Hepatocyte (in vitro differentiated cells): ENCODE measurements around the gene IGFBP6. TPM values are rescaled to one million over a fixed set of nuclear protein-coding genes. Genes with fewer than 3 reads are reported as not detected.

Experiments
- DNase-seq: peaks from one replicate; pipeline ENCODE4 v3.0.0-alpha.2; 2016; ENCODE audit warnings: low spot score
- H2AFZ ChIP-seq: fragments of 200-600 bp; sonication (generic); 2 replicates; pipeline ENCODE4 v1.6.0; 2016; ENCODE audit warnings: antibody characterized with exemption, mild to moderate bottlenecking
- H3K27ac ChIP-seq: fragments of 200-600 bp; sonication (generic); 2 replicates; pipeline ENCODE4 v1.5.1; 2016; ENCODE audit warnings: mild to moderate bottlenecking
- H3K27me3 ChIP-seq: fragments of 200-600 bp; sonication (generic); 2 replicates; pipeline ENCODE4 v1.6.1; 2016
- H3K36me3 ChIP-seq: fragments of 200-600 bp; sonication (generic); replicated peaks from 2 replicates; pipeline ENCODE4 v1.5.1; 2016; ENCODE audit warnings: low read depth; ENCODE audit not compliant: insufficient read depth
- H3K4me1 ChIP-seq: fragments of 200-600 bp; sonication (generic); 2 replicates; pipeline ENCODE4 v1.5.1; 2016; ENCODE audit warnings: mild to moderate bottlenecking, moderate library complexity; ENCODE audit not compliant: insufficient read depth
- H3K4me2 ChIP-seq: fragments of 200-600 bp; sonication (generic); 2 replicates; pipeline ENCODE4 v1.6.0; 2016
- H3K4me3 ChIP-seq: fragments of 200-600 bp; sonication (generic); 2 replicates; pipeline ENCODE4 v1.5.1; 2016; ENCODE audit warnings: mild to moderate bottlenecking
- H3K79me2 ChIP-seq: fragments of 200-600 bp; sonication (generic); 2 replicates; pipeline ENCODE4 v1.6.0; 2017; ENCODE audit warnings: mild to moderate bottlenecking
- H3K9me2 ChIP-seq: fragments of 200-600 bp; sonication (generic); replicated peaks from 2 replicates; pipeline ENCODE4 v1.6.0; 2017; ENCODE audit warnings: mild to moderate bottlenecking; ENCODE audit not compliant: insufficient read depth
- H3K9me3 ChIP-seq: fragments of 200-600 bp; sonication (generic); 2 replicates; pipeline ENCODE4 v1.5.1; 2016; ENCODE audit warnings: low read depth, mild to moderate bottlenecking
- H4K20me1 ChIP-seq: fragments of 200-600 bp; sonication (generic); 2 replicates; pipeline ENCODE4 v1.6.0; 2016; ENCODE audit warnings: mild to moderate bottlenecking; ENCODE audit not compliant: insufficient read depth, poor library complexity, severe bottlenecking
- EZH2 ChIP-seq: fragments of 200-600 bp; sonication (generic); IDR thresholded peaks from 2 replicates; pipeline ENCODE4 v1.6.1; 2016; ENCODE audit warnings: antibody characterized with exemption, mild to moderate bottlenecking, borderline replicate concordance
- EZH2phosphoT487 ChIP-seq: fragments of 200-600 bp; sonication (generic); IDR thresholded peaks from one replicate; pipeline ENCODE4 v1.6.1; 2018; ENCODE audit warnings: antibody characterized with exemption, mild to moderate bottlenecking, low read depth, moderate library complexity; ENCODE audit not compliant: unreplicated experiment, severe bottlenecking
- WGBS: methylation state at CpG from one replicate; pipeline ENCODE4 v1.1.6; 2016; ENCODE audit warnings: low lambda C conversion rate; ENCODE audit errors: missing lambda C conversion rate; 5-methylcytosine and 5-hydroxymethylcytosine counted together
- polyA plus RNA-seq: library from polyadenylated mRNA; unstranded; fragments of >200 nt; fragmentation: Nextera tagmentation; extraction: Ambion mirVana; gene quantifications from 2 replicates; pipeline ENCODE4 v1.2.1, GENCODE V29; 2016
- total RNA-seq: library from RNA; depleted of rRNA; stranded (reverse); fragments of >200 nt; gene quantifications from 2 replicates; pipeline ENCODE4 v1.2.3, GENCODE V29; 2014
- TF ChIP-seq, protein P1 (sequence below): fragments of 200-600 bp; sonication (generic); IDR thresholded peaks from 2 replicates; pipeline ENCODE4 v1.5.1; 2016; ENCODE audit warnings: antibody characterized with exemption, mild to moderate bottlenecking; ENCODE audit not compliant: poor library complexity

The IGFBP6 gene
- total and polyA plus RNA-seq, 2 experiments from 2014 or later = 25.1 to 86.0 TPM

DNA sequence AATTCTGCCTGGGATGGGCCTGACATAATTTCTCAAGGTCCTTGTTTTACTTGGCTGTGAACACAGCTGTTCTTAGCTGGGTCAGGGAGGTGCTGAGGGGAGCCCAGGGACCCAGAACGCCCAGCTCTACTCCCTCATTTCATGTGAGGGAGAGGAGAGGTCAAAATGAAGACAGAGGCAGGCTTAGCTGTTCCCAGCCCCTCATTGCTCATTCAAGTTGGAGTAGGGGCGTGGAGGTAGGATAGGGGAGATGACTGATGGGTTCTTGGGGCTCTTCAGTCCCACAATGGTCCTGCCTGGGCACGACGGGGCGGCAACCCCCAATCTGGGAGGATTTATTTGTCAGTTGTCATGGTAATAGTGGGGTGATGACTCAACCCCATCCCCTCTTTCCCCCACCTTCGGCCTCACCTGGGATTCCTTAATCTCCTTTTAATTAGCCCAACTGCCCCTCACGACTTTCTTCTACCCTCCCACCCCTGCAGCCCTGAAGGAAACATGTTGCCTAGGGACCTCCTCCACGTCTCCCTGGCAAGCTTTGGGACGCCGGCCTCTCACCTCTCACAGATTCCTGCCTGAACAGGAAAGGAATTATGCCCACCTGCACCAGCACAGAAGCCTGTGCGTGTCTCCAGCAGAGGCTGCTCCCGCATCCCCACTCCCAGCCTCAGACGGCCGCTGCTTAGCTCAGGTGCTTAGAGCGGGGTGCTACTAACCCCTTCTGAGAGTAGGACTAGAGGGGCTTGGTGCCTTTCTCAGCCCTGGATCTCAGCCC, 28.5 kb upstream of the IGFBP6 start:
- H3K9me3 ChIP-seq = no peaks in the 10 kb centered on the region
- no peaks in the 10 kb centered on the region for H3K36me3 ChIP-seq
- H2AFZ ChIP-seq = no peak overlapping the region
- H3K9me2 ChIP-seq = no peaks in the 10 kb centered on the region
- 86% methylated on average over 14 of the region's 15 CpGs for WGBS
- no peak for TF ChIP-seq EZH2
- H3K27ac ChIP-seq = no peak overlapping the region
- H3K4me2 ChIP-seq = no peak overlapping the region
- no peaks in the 10 kb centered on the region for H3K79me2 ChIP-seq
- no peak for DNase-seq
- H4K20me1 ChIP-seq = no peaks in the 10 kb centered on the region
- H3K4me1 ChIP-seq = peaks cover 15% of the 10 kb centered on the region
- H3K27me3 ChIP-seq = no peaks in the 10 kb centered on the region
- no peak overlapping the region for H3K4me3 ChIP-seq

GRCh38 chr12:53069621-53070410, 27.7 kb upstream of the IGFBP6 start:
- H4K20me1 ChIP-seq = no peaks in the 10 kb centered on the region
- H3K4me2 ChIP-seq = no peak overlapping the region
- H3K4me3 ChIP-seq = no peak overlapping the region
- H3K36me3 ChIP-seq = no peaks in the 10 kb centered on the region
- H3K27me3 ChIP-seq = no peaks in the 10 kb centered on the region
- no peak overlapping the region for H2AFZ ChIP-seq
- H3K9me2 ChIP-seq = no peaks in the 10 kb centered on the region
- no peaks in the 10 kb centered on the region for H3K79me2 ChIP-seq
- TF ChIP-seq, protein P1, sequence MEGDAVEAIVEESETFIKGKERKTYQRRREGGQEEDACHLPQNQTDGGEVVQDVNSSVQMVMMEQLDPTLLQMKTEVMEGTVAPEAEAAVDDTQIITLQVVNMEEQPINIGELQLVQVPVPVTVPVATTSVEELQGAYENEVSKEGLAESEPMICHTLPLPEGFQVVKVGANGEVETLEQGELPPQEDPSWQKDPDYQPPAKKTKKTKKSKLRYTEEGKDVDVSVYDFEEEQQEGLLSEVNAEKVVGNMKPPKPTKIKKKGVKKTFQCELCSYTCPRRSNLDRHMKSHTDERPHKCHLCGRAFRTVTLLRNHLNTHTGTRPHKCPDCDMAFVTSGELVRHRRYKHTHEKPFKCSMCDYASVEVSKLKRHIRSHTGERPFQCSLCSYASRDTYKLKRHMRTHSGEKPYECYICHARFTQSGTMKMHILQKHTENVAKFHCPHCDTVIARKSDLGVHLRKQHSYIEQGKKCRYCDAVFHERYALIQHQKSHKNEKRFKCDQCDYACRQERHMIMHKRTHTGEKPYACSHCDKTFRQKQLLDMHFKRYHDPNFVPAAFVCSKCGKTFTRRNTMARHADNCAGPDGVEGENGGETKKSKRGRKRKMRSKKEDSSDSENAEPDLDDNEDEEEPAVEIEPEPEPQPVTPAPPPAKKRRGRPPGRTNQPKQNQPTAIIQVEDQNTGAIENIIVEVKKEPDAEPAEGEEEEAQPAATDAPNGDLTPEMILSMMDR = no peak
- no peak for TF ChIP-seq EZH2phosphoT487
- TF ChIP-seq EZH2 = no peak
- H3K4me1 ChIP-seq = peaks cover 15% of the 10 kb centered on the region
- WGBS = 79% methylated on average over 12 of the region's 12 CpGs
- no peaks in the 10 kb centered on the region for H3K9me3 ChIP-seq
- no peak for DNase-seq
- no peak overlapping the region for H3K27ac ChIP-seq

DNA sequence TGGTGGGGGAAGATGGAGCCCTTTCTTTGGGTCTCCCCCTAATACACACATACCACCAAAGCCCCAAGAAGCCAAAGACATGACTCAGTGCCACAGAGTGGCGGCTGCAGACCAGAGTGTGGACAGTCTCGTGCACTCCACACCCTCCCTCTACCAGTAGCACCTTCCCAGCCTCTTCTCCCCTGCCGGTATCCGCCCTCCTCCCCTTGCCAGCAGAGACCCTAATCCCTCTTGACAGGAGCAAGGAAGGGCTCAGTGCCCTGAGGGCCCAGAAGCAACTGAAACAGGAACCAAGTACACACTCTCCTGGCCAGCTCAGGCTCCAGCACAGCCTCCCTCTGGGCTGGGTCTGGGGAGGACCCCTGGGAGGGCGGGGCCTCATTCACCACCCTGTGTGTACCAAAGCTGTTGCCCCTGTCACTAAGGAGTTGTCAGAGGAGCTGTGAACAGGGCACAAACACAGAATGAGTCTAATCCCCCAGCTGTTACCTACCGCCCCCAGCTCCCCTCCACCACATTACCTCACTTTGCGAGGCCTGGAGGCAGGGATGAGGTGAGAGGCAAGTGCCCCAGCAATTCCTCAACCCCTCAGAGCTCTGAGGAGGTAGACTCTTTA, 26.5 kb upstream of the IGFBP6 start:
- H2AFZ ChIP-seq = no peak overlapping the region

More for the DNA sequence above, 26.5 kb upstream of the IGFBP6 start:
- Histone ChIP-seq H3K27me3 (no peaks in the 10 kb centered on the region), H3K27ac (peak overlapping the region; percentile 47), H4K20me1 (no peaks in the 10 kb centered on the region), H3K9me3 (no peaks in the 10 kb centered on the region), H3K36me3 (no peaks in the 10 kb centered on the region), H3K4me3 (no peak overlapping the region), H3K79me2 (no peaks in the 10 kb centered on the region), H3K4me1 (peaks cover 15% of the 10 kb centered on the region), H3K4me2 (no peak overlapping the region), H3K9me2 (no peaks in the 10 kb centered on the region)
- 72% methylated on average over 6 of the region's 7 CpGs for whole genome bisulfite sequencing
- peak; percentile 16 for DNase-seq
- TF ChIP-seq EZH2 (no peak), EZH2phosphoT487 (no peak)
- TF ChIP-seq, protein P1 = no peak
